Eye (tissue), 1 donor: ENCODE measurements around the gene BCL11B.

Experiments
- DNase-seq: peaks from one replicate; pipeline ENCODE4 v3.0.0-alpha.2; 2015

Gene BCL11B

GRCh38 chr14:99177046-99177655 is 94.8 kb downstream of the BCL11B start:
- no peak for DNase-seq

DNA sequence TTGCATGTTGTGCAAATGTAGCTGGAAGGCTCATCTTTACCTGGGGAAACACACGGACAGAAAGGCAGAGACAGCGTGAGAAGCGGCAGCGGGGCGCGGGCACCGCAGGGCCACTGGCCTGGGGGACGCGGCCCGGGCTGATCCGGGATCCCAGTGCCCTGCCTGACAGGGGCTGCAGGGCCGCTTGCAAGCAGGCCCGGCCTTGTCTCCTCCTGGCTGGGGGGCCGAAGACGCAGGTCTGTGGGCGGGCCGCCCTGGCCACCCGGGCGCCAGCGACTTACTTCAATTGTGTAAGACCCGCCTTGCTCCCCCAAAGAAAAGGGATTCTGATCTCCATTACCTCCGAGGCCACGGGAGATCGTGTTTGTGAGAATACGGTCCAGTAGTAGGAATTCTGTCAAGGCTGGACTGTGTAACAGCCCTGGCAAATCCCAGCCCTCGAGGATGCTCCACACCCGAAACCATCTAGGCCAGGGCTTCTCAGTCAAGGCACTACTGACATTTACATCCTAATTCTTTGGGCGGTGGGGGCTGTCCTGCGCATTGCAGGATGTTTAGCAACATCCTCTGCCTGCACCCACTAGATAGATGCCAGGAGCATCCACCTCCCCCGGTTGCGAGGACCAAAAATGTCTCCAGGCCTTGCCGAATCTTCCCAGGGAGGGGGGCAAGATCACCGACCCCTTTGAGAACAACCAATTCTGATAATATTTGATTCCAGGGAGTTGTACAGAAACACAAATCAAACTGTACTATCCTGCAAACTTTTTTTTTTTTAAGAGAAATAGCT is 95.6 kb downstream of the BCL11B start:
- no peak for DNase-seq

- DNase-seq = no peak
Observed at GRCh38 chr14:99175331-99176155, 96.5 kb downstream of the BCL11B start.

DNA sequence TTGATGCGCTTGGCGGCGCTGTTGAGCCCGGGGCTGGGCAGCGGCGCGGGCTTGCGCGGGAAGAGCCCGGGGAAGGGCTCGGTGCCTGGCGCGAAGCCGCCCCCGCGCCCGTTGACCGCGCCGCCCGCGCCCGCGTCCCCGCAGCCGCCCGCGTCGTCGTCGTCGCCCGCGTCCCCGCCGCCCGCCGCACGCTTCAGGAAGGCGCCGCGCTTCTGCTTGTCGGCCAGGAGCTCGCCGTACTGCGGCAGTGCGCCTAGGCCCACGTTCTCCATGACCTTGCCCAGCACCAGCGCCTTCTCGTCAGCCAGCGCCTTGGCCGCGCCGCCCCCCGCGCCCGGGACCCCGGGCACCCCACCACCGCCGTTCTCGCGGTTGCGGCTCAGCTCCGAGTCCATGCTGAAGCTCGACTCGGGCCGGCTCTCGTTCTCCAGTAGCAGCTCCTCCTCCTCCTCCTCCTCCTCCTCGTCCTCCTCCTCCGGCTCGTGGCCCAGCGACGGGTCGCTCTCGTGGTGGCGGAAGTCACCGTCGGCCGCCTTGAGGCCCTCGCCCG is 97.2 kb downstream of the BCL11B start:
- no peak for DNase-seq

DNA sequence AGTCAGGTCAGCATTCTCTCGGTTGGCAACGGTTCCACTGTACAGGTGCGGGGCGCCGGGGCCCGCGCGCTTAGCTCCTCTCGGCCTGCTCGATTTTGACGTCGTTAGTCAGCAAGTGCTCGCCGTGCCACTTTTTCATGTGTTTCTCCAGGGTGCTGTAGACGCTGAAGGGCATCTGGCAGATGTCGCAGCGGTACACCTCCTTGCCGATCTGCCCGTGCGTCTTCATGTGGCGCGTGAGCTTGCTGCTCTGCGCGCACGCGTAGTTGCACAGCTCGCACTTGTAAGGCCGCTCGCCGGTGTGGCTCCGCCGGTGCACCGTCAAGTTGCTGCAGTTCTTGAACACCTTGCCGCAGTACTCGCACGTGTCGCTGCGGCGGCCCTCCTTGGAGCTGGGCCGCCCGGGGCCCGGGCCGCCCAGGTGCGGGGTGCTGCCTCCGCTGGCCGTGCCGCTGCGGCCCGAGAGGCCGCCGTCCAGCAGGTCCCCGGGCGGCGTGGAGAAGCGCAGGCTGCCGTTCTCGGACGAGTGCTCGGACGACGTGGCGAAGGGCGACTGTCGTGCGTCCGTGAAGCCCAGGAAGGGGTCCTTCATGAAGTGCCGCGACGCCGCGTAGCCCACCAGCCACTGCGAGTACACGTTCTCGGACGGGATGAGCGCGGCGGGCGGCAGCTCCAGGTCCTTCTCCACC is 97.8 kb downstream of the BCL11B start:
- DNase-seq = no peak

DNA sequence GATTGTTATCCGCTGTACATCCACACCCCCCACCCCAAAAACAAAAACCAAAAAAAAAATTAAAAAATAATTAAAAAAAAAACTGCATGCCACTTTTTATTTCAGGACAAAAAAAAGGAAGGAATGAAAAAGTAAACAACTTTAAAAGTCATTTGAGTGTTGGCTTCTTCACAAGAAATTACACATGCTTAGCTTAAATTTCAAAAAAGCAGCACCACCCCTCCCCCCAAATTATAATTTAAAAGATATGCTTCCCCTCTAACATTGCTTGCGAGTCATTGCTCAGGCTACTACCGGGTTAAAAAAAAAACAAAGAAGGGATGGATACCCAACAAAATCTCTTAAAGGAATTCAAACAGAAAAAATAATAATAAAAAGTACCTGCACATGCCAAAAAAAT is 98.5 kb downstream of the BCL11B start:
- DNase-seq = no peak

DNA sequence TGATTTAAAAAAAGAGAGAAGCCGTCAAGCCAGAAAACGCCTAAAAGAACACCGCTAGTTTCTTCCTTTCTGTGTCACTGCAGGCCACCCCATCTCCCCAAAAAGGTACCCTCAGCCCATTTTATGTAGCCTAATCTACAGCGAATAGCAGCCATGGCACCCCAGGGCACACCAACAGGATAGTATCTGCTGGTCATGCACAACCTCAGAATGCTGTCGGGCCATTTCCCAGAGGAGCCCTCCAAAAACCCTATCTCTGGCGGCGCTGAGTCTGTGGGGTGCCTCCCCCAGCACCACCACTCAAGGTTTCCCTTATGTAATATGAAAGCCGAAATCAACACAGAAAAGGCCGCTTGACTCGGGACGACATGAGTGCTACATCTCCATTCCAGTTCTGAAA is 98.9 kb downstream of the BCL11B start:
- DNase-seq = no peak

GRCh38 chr14:99171396-99171795 is 100.6 kb downstream of the BCL11B start:
- DNase-seq = no peak

GRCh38 chr14:99169776-99170356 is 102.1 kb downstream of the BCL11B start:
- no peak for DNase-seq

- DNase-seq = no peak
Observed at GRCh38 chr14:99168330-99168729, 103.7 kb downstream of the BCL11B start.

- DNase-seq = no peak
Observed at GRCh38 chr14:99166506-99166905, 105.5 kb downstream of the BCL11B start.

DNA sequence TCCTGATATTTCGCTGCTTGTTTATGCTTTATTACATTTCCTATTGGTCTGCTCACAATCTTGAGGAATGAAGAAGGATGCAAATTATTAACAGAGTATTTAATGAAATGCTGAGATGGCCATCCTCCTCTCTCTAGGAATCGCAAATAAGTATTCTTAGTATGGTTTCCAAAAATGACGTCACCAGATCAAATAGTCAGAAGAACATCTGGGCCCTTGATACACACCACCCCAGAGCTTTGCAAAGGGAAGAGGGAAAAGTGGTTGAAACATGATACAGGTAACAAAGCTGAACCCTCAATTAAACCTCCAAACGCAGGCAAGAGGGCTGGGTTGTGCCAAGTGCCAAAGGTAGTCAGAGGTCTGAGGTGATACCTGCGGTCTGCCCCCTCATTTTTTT is 107.3 kb downstream of the BCL11B start:
- DNase-seq = no peak

- DNase-seq = no peak
Observed at GRCh38 chr14:99163446-99163845, 108.6 kb downstream of the BCL11B start.

DNA sequence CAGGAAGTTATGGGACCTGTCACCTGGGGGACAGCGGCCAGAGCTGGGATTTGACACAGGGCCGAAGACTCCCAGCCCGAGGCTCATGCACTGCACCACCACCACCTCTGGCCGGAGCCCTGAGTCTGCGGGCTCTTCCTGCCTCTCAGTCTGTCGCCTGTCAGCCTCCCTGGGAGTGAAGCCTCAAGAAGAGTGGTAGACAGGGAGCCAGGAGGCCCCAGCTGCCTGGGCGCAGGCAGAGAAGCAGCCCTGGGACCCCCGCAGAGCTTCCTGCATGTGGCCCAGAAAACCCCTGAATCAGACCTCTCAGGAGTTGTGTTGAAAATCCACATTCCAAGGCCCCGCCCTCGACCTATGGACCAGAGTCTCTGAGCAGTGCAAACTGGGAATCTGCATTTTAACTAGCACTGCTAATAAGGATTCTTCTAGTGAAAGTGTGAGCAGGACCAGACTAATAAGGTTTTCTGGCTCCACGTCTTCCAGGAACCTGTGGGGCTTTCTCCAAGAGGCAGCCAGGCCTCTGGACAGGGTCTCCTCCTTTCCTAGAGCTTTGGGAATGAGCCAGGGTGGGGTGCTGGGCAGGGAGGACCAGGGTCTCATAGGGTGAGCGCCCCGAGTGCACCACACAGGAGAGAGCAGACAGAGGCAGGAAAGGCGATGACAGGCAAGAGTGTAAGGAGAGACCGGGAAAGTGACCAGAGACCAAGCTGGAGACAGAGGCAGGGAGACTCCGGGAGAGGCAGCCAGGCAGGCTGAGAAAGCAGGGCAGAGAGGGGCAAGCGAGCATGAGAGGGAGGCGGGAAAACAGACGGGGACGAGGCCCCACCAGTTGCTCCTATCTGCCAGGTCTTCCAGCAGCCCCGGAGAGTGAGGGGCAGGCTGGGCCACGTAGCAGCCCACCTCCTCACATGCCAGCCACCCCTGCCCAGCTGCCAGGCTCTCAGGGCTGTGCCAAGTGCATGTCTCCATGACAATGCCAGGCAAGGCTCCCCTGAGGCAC is 112.4 kb downstream of the BCL11B start:
- no peak for DNase-seq

DNA sequence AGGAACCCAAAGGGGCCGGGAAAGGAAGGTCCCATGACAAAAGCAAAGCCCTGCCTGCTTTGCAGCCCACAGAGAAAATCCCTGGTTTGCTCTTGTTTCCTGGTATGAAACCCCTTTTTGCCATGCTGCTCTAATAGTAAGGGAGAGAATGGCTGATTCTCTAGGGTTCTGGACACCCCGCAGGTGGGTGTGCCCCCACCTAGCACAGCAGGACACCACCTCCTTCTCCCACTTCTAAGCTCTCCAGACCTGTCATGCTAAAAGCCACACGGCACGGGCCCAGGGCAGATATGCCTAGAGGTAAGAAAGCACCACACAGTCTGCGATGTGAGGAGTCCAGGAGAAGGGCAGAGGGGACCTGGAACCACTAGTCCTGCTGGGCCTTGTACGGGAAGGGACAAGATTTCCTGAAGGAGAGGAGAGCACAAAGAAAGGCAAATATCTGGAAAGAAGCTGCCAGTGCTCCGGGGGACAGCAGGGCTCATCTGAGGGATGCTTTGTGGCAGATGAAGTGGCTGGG is 113.3 kb downstream of the BCL11B start:
- DNase-seq = no peak

GRCh38 chr14:99158150-99158549 is 113.8 kb downstream of the BCL11B start:
- DNase-seq = no peak

- DNase-seq = no peak
Observed at GRCh38 chr14:99157676-99158075, 114.3 kb downstream of the BCL11B start.

- DNase-seq = no peak
Observed at GRCh38 chr14:99157246-99157645, 114.8 kb downstream of the BCL11B start.

DNA sequence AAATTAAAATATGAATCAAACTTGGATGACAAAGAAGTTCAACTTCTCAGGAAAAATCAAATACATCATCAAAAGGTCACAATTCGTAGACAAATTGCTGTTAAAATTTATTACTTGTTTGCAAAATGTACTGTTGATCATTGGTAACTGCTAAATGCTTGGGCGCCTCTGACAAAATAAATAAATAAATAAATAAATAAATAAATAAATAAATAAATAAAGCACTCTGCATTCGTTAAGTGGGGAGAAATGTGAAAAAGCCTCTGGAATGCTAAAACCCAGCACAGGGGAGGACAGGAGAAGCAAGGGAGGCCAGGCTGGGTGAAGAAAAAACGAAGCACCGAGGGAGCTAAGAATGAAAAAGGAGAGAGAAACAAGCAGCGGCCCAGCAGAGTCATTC is 115.2 kb downstream of the BCL11B start:
- no peak for DNase-seq

GRCh38 chr14:99156090-99156425 is 115.9 kb downstream of the BCL11B start:
- no peak for DNase-seq
